Activated T-cell treated with anti-CD3 and anti-CD28 coated beads for 1 hour (primary cell): ENCODE data around the gene PPP1R14C.

Experiments
- DNase-seq: peaks from one replicate; pipeline ENCODE4 v3.0.0-alpha.2; 2020; ENCODE audit warnings: low read depth

Gene PPP1R14C

GRCh38 chr6:150250826-150251225, 108.0 kb downstream of the PPP1R14C start:
- DNase-seq = no peak

- no peak for DNase-seq
These were observed 108.8 kb downstream of the PPP1R14C start for GRCh38 chr6:150251566-150252186.

- no peak for DNase-seq
These were observed 110.0 kb downstream of the PPP1R14C start for GRCh38 chr6:150252714-150253444.

GRCh38 chr6:150253489-150253888, 110.6 kb downstream of the PPP1R14C start:
- DNase-seq = no peak

GRCh38 chr6:150254770-150255169, 111.9 kb downstream of the PPP1R14C start:
- no peak for DNase-seq

- DNase-seq = no peak
These were observed 113.0 kb downstream of the PPP1R14C start for GRCh38 chr6:150255840-150256239.

GRCh38 chr6:150256618-150257272, 113.9 kb downstream of the PPP1R14C start:
- no peak for DNase-seq

GRCh38 chr6:150258381-150258780, 115.5 kb downstream of the PPP1R14C start:
- no peak for DNase-seq

- no peak for DNase-seq
These were observed 118.1 kb downstream of the PPP1R14C start for GRCh38 chr6:150260931-150261330.

GRCh38 chr6:150261997-150262697, 119.3 kb downstream of the PPP1R14C start:
- DNase-seq = no peak

- no peak for DNase-seq
These were observed 121.0 kb downstream of the PPP1R14C start for GRCh38 chr6:150263765-150264404.

GRCh38 chr6:150266309-150266708, 123.5 kb downstream of the PPP1R14C start:
- no peak for DNase-seq

GRCh38 chr6:150266963-150267685, 124.3 kb downstream of the PPP1R14C start:
- DNase-seq = no peak

- DNase-seq = no peak
These were observed 125.1 kb downstream of the PPP1R14C start for GRCh38 chr6:150267686-150268561.

GRCh38 chr6:150269130-150269856, 126.4 kb downstream of the PPP1R14C start:
- no peak for DNase-seq

- no peak for DNase-seq
These were observed 127.0 kb downstream of the PPP1R14C start for GRCh38 chr6:150269857-150270223.

- DNase-seq = no peak
These were observed 127.6 kb downstream of the PPP1R14C start for GRCh38 chr6:150270330-150271052.

GRCh38 chr6:150271172-150271500, 128.3 kb downstream of the PPP1R14C start:
- DNase-seq = no peak
